A549 treated with CpdA at 1 μM for 4 hours (cell line): Measurements from ENCODE around the gene PIP4K2B. TPM values are rescaled to one million over a fixed set of nuclear protein-coding genes. Genes with fewer than 3 reads are reported as not detected.

Experiments used
- total RNA-seq: library from RNA; stranded (reverse); fragments of 200-300 nt; extraction: Qiagen RNA extraction; gene quantifications from 5 replicates; pipeline ENCODE4 v1.2.3, GENCODE V29; 2022; ENCODE audit warnings: low read depth

PIP4K2B gene
- total RNA-seq: 36.7 to 44.9 TPM (median 40.9 TPM) in 5 replicates

GRCh38 chr17:38799501-38800236 is at the start of gene PIP4K2B:
PIP4K2B (minus strand) TSS chr17:38799556; CDS start chr17:38799424, 132 bp downstream.

GRCh38 chr17:38824899-38825761 is 25.8 kb upstream of the PIP4K2B start, which contains the start of gene CWC25:
CWC25 (minus strand) TSS chr17:38825321; CDS start chr17:38825183, 138 bp downstream.

GRCh38 chr17:38752308-38753070 is 46.9 kb downstream of the PIP4K2B start, which contains the start of gene PSMB3:
PSMB3 (plus strand) TSS chr17:38752741; CDS start chr17:38752827, 86 bp downstream.

GRCh38 chr17:38748149-38748891 is 51.0 kb downstream of the PIP4K2B start, which contains the start of gene PCGF2:
PCGF2 (minus strand) TSS chr17:38748336; CDS start chr17:38740402, 7,934 bp downstream.

GRCh38 chr17:38729886-38730525 is 69.3 kb downstream of the PIP4K2B start, which contains the start of gene CISD3:
CISD3 (plus strand) TSS chr17:38730341; CDS start chr17:38730359, 18 bp downstream.

Other genes with a start within 250 kb of the PIP4K2B start
- 0.84 to 3.1 TPM (median 2.3 TPM) in 5 replicates for gene SRCIN1, start 193.6 kb downstream of the PIP4K2B start, total RNA-seq
- 11.2 to 15.0 TPM (median 14.6 TPM) in 5 replicates for gene EPOP, start 124.6 kb downstream of the PIP4K2B start, total RNA-seq
- 24.7 to 37.7 TPM (median 29.3 TPM) in 5 replicates for gene MLLT6, start 94.3 kb downstream of the PIP4K2B start, total RNA-seq
- gene CISD3, start 69.2 kb downstream of the PIP4K2B start, total RNA-seq: 42.9 to 100 TPM (median 86.3 TPM) in 5 replicates
- gene PCGF2, start 51.2 kb downstream of the PIP4K2B start, total RNA-seq: 34.8 to 65.1 TPM (median 60.6 TPM) in 5 replicates
- 325 to 456 TPM (median 440 TPM) in 5 replicates for gene PSMB3, start 46.8 kb downstream of the PIP4K2B start, total RNA-seq
- gene CWC25, start 25.8 kb upstream of the PIP4K2B start, total RNA-seq: 20.2 to 29.9 TPM (median 22.8 TPM) in 5 replicates
- 2,529 to 3,045 TPM (median 2,691 TPM) in 5 replicates for gene RPL23, start 54.2 kb upstream of the PIP4K2B start, total RNA-seq
- gene LASP1, start 70.5 kb upstream of the PIP4K2B start, total RNA-seq: 243 to 263 TPM (median 257 TPM) in 5 replicates
- not detected in 5 replicates for gene FBXO47, start 167.8 kb upstream of the PIP4K2B start, total RNA-seq